ENCODE results near the gene UGGT1. TPM values are rescaled to one million over a fixed set of nuclear protein-coding genes. Genes with fewer than 3 reads are reported as not detected.

Gene UGGT1
- total and polyA plus RNA-seq, 9 of the 15 experiments (the other 6 are each of a cell fraction or from before 2014, with no cell fraction given), result 5.1 to 56.4 (median 37.9) TPM

GRCh38 chr2:128090945-128091725, at the start of gene UGGT1 (continued):
- TF ChIP-seq MAZ (CRISPR knock-in tag; conservative IDR thresholded peaks at IDR 0.05 in 1 of 2, IDR thresholded peaks at IDR 0.05 in 1 of 2) (peak; percentile 84 to 97), FOXK2 (conservative IDR thresholded peaks at IDR 0.05 in 1 of 2, IDR thresholded peaks at IDR 0.05 in 1 of 2; ENCODE audit: low read depth in 2 of 2) (peak in 1 of 2 experiments; percentile 20; a peak in 1 of 4 replicates), ZBTB40 (IDR thresholded peaks at IDR 0.05) (peak; percentile 96), ZBTB40 (CRISPR knock-in tag; IDR thresholded peaks at IDR 0.05) (no peak), ZC3H4 (CRISPR knock-in tag; IDR thresholded peaks at IDR 0.05; ENCODE audit: borderline replicate concordance) (peak; percentile 59; the same call in 1 of the 2 replicates), DMBX1 (CRISPR knock-in tag; IDR thresholded peaks at IDR 0.05; ENCODE audit: borderline replicate concordance) (no peak), RNF219 (CRISPR knock-in tag; IDR thresholded peaks at IDR 0.05) (no peak), CREB3L1 (IDR thresholded peaks at IDR 0.05; ENCODE audit: borderline replicate concordance, low read depth) (peak; percentile 80), TFAP4 (CRISPR knock-in tag; IDR thresholded peaks at IDR 0.05; ENCODE audit: borderline replicate concordance) (peak; percentile 99)
